Measurements from ENCODE around the gene KRTAP4-12.
"Not testable (repeated sequence)": the region's sequence is repeated elsewhere in the genome, so short reads cannot be mapped to it uniquely, and the experiment has no call there.

KRTAP4-12 gene

GRCh38 chr17:41084100-41084856 lies 39.7 kb downstream of the KRTAP4-12 start, which contains the start of gene KRTAP4-7:
TSS of gene KRTAP4-7 (plus strand) at chr17:41084150. CDS start at chr17:41084207, 57 bp downstream.
- not testable (repeated sequence) for DNase-seq

GRCh38 chr17:41083427-41083826 lies 40.6 kb downstream of the KRTAP4-12 start:
- not testable (repeated sequence) for DNase-seq

GRCh38 chr17:41082626-41083025 lies 41.4 kb downstream of the KRTAP4-12 start:
- no peak for DNase-seq

- DNase-seq, result no peak
Measured at GRCh38 chr17:41076788-41077187, 47.2 kb downstream of the KRTAP4-12 start.

- DNase-seq, result no peak
Measured at GRCh38 chr17:41073676-41074075, 50.3 kb downstream of the KRTAP4-12 start.

Data from stimulated activated CD4-positive, alpha-beta T cell treated with anti-CD3 and anti-CD28 coated beads, Interleukin-4, amount 100 ng/mL, for 1 hour (primary cell).